Vagina (tissue), 2 donors: Measurements from ENCODE around the gene FGGY. TPM values are rescaled to one million over a fixed set of nuclear protein-coding genes. Genes with fewer than 3 reads are reported as not detected.

ENCODE experiments used
- DNase-seq, 2 donors: peaks; one replicate each; pipeline ENCODE4 v3.0.0-alpha.2; 2017; ENCODE audit errors: extremely low spot score in 2 of 2
- H3K27ac ChIP-seq: fragments of 200-600 bp; sonication (generic); one replicate; pipeline ENCODE4 v1.5.1; 2019
- H3K27me3 ChIP-seq: fragments of 200-600 bp; sonication (generic); one replicate; pipeline ENCODE4 v1.5.1; 2019
- H3K36me3 ChIP-seq, 2 donors: fragments of 200-600 bp; sonication (generic); one replicate each; pipeline ENCODE4 v1.5.1; 2017 to 2019
- H3K4me1 ChIP-seq: fragments of 200-600 bp; sonication (generic); one replicate; pipeline ENCODE4 v1.5.1; 2019
- H3K4me3 ChIP-seq, 2 donors: fragments of 200-600 bp; sonication (generic); 1 replicate in 1 of 2; 2 replicates in 1 of 2; pipeline ENCODE4 v1.5.1; 2016 to 2019
- H3K9me3 ChIP-seq: fragments of 200-600 bp; sonication (generic); one replicate; pipeline ENCODE4 v1.5.1; 2019
- CTCF ChIP-seq, 3 experiments: fragments of 450-650 bp in 2 of 3; fragments of 200-600 bp in 1 of 3; sonication (generic) in 1 of 3; IDR thresholded peaks; one replicate each; pipeline ENCODE4 v1.5.1; 2017 to 2019; ENCODE audit warnings: antibody characterized with exemption in 3 of 3, mild to moderate bottlenecking in 2 of 3, moderate library complexity in 2 of 3
- POLR2A ChIP-seq, 2 donors: fragments of 450-650 bp; IDR thresholded peaks; one replicate each; pipeline ENCODE4 v1.6.1; 2017; ENCODE audit warnings: antibody characterized with exemption in 2 of 2, mild to moderate bottlenecking in 2 of 2, moderate library complexity in 2 of 2
- POLR2AphosphoS5 ChIP-seq, 2 donors: sonication (generic); formaldehyde crosslinking; IDR thresholded peaks; one replicate each; pipeline ENCODE4 v1.9.0; 2017; ENCODE audit warnings: antibody characterized with exemption in 2 of 2, mild to moderate bottlenecking in 2 of 2, low read depth in 1 of 2; ENCODE audit not compliant: insufficient read depth in 1 of 2
- intact Hi-C: fragments of 100-400 bp; cut with DNase I; formaldehyde crosslinking; loops from one replicate; pipeline ENCODE4 v1.15.1; 2023
- total RNA-seq: library from RNA; depleted of rRNA; stranded (reverse); fragments of >200 nt; gene quantifications from one replicate; pipeline ENCODE4 v1.2.3, GENCODE V29; 2016

FGGY gene
- total RNA-seq, 1 donor from 2014 or later, result 11.8 TPM

GRCh38 chr1:59417406-59417805 lies 120.5 kb downstream of the FGGY start:
- no peak overlapping the region for H3K27ac ChIP-seq
- TF ChIP-seq CTCF (IDR thresholded peaks at IDR 0.05) (no peak), POLR2A (IDR thresholded peaks at IDR 0.05) (no peak), POLR2AphosphoS5 (IDR thresholded peaks at IDR 0.05; ENCODE audit: insufficient read depth in 1 of 2, low read depth in 1 of 2) (no peak)
- H3K4me3 ChIP-seq, result no peak overlapping the region
- no peaks in the 10 kb centered on the region for H3K27me3 ChIP-seq
- DNase-seq, result no peak
- peaks cover 7% of the 10 kb centered on the region for H3K4me1 ChIP-seq
- intact Hi-C loops, result no loop called here
- H3K9me3 ChIP-seq, result no peaks in the 10 kb centered on the region
- no peaks in the 10 kb centered on the region for H3K36me3 ChIP-seq

- Histone ChIP-seq H3K9me3 (no peaks in the 10 kb centered on the region), H3K4me1 (peaks cover 14% of the 10 kb centered on the region), H3K36me3 (no peaks in the 10 kb centered on the region), H3K27me3 (no peaks in the 10 kb centered on the region), H3K27ac (no peak overlapping the region), H3K4me3 (no peak overlapping the region)
- intact Hi-C loops, result no loop called here
- TF ChIP-seq POLR2A (IDR thresholded peaks at IDR 0.05), result no peak
- TF ChIP-seq CTCF (IDR thresholded peaks at IDR 0.05), result no peak
- no peak for TF ChIP-seq POLR2AphosphoS5 (IDR thresholded peaks at IDR 0.05; ENCODE audit: insufficient read depth in 1 of 2, low read depth in 1 of 2)
- no peak for DNase-seq
Observed at GRCh38 chr1:59418363-59419144, 121.7 kb downstream of the FGGY start.

- TF ChIP-seq POLR2AphosphoS5 (IDR thresholded peaks at IDR 0.05; ENCODE audit: insufficient read depth in 1 of 2, low read depth in 1 of 2), result no peak
- no peak for TF ChIP-seq POLR2A (IDR thresholded peaks at IDR 0.05)
- TF ChIP-seq CTCF (IDR thresholded peaks at IDR 0.05), result no peak
- DNase-seq, result no peak
- Histone ChIP-seq H3K4me1 (peaks cover 14% of the 10 kb centered on the region), H3K9me3 (no peaks in the 10 kb centered on the region), H3K4me3 (no peak overlapping the region), H3K27me3 (no peaks in the 10 kb centered on the region), H3K36me3 (no peaks in the 10 kb centered on the region), H3K27ac (no peak overlapping the region)
- intact Hi-C loops, result no loop called here
Observed at GRCh38 chr1:59419361-59420140, 122.7 kb downstream of the FGGY start.

- H3K36me3 ChIP-seq, result no peaks in the 10 kb centered on the region
- no peaks in the 10 kb centered on the region for H3K27me3 ChIP-seq
- peaks cover 14% of the 10 kb centered on the region for H3K4me1 ChIP-seq
- TF ChIP-seq CTCF (IDR thresholded peaks at IDR 0.05) (no peak), POLR2AphosphoS5 (IDR thresholded peaks at IDR 0.05; ENCODE audit: insufficient read depth in 1 of 2, low read depth in 1 of 2) (no peak), POLR2A (IDR thresholded peaks at IDR 0.05) (no peak)
- DNase-seq, result no peak
- intact Hi-C loops, result no loop called here
- H3K9me3 ChIP-seq, result no peaks in the 10 kb centered on the region
- no peak overlapping the region for H3K27ac ChIP-seq
- H3K4me3 ChIP-seq, result no peak overlapping the region
Observed at GRCh38 chr1:59421232-59421920, 124.5 kb downstream of the FGGY start.
